ENCODE measurements around the gene ZNF441.

- TF ChIP-seq, protein P1, sequence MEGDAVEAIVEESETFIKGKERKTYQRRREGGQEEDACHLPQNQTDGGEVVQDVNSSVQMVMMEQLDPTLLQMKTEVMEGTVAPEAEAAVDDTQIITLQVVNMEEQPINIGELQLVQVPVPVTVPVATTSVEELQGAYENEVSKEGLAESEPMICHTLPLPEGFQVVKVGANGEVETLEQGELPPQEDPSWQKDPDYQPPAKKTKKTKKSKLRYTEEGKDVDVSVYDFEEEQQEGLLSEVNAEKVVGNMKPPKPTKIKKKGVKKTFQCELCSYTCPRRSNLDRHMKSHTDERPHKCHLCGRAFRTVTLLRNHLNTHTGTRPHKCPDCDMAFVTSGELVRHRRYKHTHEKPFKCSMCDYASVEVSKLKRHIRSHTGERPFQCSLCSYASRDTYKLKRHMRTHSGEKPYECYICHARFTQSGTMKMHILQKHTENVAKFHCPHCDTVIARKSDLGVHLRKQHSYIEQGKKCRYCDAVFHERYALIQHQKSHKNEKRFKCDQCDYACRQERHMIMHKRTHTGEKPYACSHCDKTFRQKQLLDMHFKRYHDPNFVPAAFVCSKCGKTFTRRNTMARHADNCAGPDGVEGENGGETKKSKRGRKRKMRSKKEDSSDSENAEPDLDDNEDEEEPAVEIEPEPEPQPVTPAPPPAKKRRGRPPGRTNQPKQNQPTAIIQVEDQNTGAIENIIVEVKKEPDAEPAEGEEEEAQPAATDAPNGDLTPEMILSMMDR (IDR thresholded peaks at IDR 0.05; ENCODE audit: low read depth, low read length, poor library complexity, severe bottlenecking), result no peak
- no peak for TF ChIP-seq EZH2phosphoT487 (IDR thresholded peaks at IDR 0.05; ENCODE audit: borderline replicate concordance, low read length)
Measured at GRCh38 chr19:11814029-11814699, 47.4 kb downstream of the ZNF441 start, which contains the start of gene ZNF440.
